Transverse colon (tissue), 4 donors: Measurements from ENCODE around the gene ZNF444. TPM values are rescaled to one million over a fixed set of nuclear protein-coding genes. Genes with fewer than 3 reads are reported as not detected.
"Not testable (repeated sequence)": the region's sequence is repeated elsewhere in the genome, so short reads cannot be mapped to it uniquely, and the experiment has no call there.

Experiments
- DNase-seq: peaks from one replicate; pipeline ENCODE4 v3.0.0-alpha.2; 2019
- H3K27ac ChIP-seq, 4 donors: fragments of 200-600 bp; sonication (generic); 2 replicates each; pipeline ENCODE4 v1.5.1; 2016 to 2018; ENCODE audit warnings: inconsistent platforms in 4 of 4
- H3K27me3 ChIP-seq: fragments of 200-600 bp; sonication (generic); 2 replicates; pipeline ENCODE4 v1.5.1; 2017; ENCODE audit warnings: inconsistent platforms
- H3K36me3 ChIP-seq, 4 donors: fragments of 200-600 bp; sonication (generic); 2 replicates each; pipeline ENCODE4 v1.5.1; 2017 to 2019; ENCODE audit warnings: inconsistent platforms in 4 of 4
- H3K4me1 ChIP-seq, 4 donors: fragments of 200-600 bp; sonication (generic); 2 replicates each; pipeline ENCODE4 v1.5.1; 2017 to 2020; ENCODE audit warnings: inconsistent platforms in 4 of 4
- H3K4me3 ChIP-seq, 4 donors: fragments of 200-600 bp; sonication (generic); 1 replicate in 1 of 4; 2 replicates in 3 of 4; pipeline versions ENCODE4 v1.5.1 to v1.6.1; 2017 to 2019; ENCODE audit warnings: inconsistent platforms in 4 of 4
- H3K9me3 ChIP-seq, 2 donors: fragments of 200-600 bp; sonication (generic); 2 replicates each; pipeline ENCODE4 v1.5.1; 2017 to 2019; ENCODE audit warnings: inconsistent platforms in 2 of 2
- EP300 ChIP-seq: sonication (generic); formaldehyde crosslinking; IDR thresholded peaks from one replicate; pipeline ENCODE4 v1.6.1; 2017; ENCODE audit warnings: antibody characterized with exemption, low read depth
- POLR2A ChIP-seq: fragments of 450-650 bp; IDR thresholded peaks from one replicate; pipeline ENCODE4 v1.6.1; 2016; ENCODE audit warnings: antibody characterized with exemption, mild to moderate bottlenecking, moderate library complexity
- POLR2AphosphoS5 ChIP-seq, 3 donors: sonication (generic); formaldehyde crosslinking; IDR thresholded peaks; one replicate each; pipeline ENCODE4 v1.6.1; 2016; ENCODE audit warnings: antibody characterized with exemption in 3 of 3
- WGBS, 2 donors: methylation state at CpG; one replicate each; pipeline ENCODE4 v1.1.5; 2018; ENCODE audit warnings: low coverage in 1 of 2; 5-methylcytosine and 5-hydroxymethylcytosine counted together
- in situ Hi-C, 4 donors: fragments of 200-750 bp; cut with MboI; loops; one replicate each; pipeline versions ENCODE4 v1.15.0 to v1.15.1; 2017; ENCODE audit warnings: low sequenced_read_pairs in 3 of 4, low pct_ligation_motif_present in 1 of 4, low pct_unique_long_range_greater_than_20kb in 1 of 4
- intact Hi-C: fragments of 100-400 bp; cut with DNase I; formaldehyde crosslinking; loops from one replicate; pipeline ENCODE4 v1.15.1; 2023; ENCODE audit warnings: low total_unique reads
- total RNA-seq, 4 donors: library from RNA; depleted of rRNA; stranded (reverse); fragments of >200 nt; gene quantifications; one replicate each; pipeline ENCODE4 v1.1.0, GENCODE V29; 2016
- TF ChIP-seq, protein P1 (sequence below), 5 experiments: fragments of 200-600 bp in 3 of 5; fragments of 450-650 bp in 2 of 5; sonication (generic) in 3 of 5; IDR thresholded peaks; 1 replicate in 2 of 5; 2 replicates in 3 of 5; pipeline ENCODE4 v1.5.1; 2016 to 2017; ENCODE audit warnings: antibody characterized with exemption in 5 of 5, inconsistent platforms in 3 of 5, mild to moderate bottlenecking in 2 of 5, moderate library complexity in 1 of 5

Gene ZNF444
- total RNA-seq, 4 donors from 2014 or later, result 20.7 to 148 (median 39.2) TPM

DNA sequence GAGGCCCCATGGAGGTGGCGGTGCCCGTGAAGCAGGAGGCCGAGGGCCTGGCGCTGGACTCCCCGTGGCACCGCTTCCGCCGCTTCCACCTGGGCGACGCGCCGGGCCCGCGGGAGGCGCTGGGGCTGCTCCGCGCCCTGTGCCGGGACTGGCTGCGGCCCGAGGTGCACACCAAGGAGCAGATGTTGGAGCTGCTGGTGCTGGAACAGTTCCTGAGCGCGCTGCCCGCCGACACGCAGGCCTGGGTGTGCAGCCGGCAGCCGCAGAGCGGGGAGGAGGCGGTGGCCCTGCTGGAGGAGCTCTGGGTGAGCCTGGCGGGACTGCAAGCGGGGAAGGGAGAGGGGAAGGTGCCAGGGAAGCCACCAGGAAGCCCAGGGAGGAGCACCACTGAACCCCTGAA lies 5.8 kb downstream of the ZNF444 start:
- no peak for TF ChIP-seq POLR2A
- TF ChIP-seq, protein P1, sequence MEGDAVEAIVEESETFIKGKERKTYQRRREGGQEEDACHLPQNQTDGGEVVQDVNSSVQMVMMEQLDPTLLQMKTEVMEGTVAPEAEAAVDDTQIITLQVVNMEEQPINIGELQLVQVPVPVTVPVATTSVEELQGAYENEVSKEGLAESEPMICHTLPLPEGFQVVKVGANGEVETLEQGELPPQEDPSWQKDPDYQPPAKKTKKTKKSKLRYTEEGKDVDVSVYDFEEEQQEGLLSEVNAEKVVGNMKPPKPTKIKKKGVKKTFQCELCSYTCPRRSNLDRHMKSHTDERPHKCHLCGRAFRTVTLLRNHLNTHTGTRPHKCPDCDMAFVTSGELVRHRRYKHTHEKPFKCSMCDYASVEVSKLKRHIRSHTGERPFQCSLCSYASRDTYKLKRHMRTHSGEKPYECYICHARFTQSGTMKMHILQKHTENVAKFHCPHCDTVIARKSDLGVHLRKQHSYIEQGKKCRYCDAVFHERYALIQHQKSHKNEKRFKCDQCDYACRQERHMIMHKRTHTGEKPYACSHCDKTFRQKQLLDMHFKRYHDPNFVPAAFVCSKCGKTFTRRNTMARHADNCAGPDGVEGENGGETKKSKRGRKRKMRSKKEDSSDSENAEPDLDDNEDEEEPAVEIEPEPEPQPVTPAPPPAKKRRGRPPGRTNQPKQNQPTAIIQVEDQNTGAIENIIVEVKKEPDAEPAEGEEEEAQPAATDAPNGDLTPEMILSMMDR (IDR thresholded peaks at IDR 0.05), result no peak
- Histone ChIP-seq H3K9me3 (no peaks in the 10 kb centered on the region), H3K4me1 (peaks cover 0 to 16% (median 16%) of the 10 kb centered on the region in 4 donors), H3K4me3 (no peak overlapping the region), H3K27me3 (no peaks in the 10 kb centered on the region), H3K36me3 (peaks cover 0 to 7% (median 0%) of the 10 kb centered on the region in 4 donors), H3K27ac (no peak overlapping the region)
- no peak for DNase-seq
- intact Hi-C loops, result no loop called here
- in situ Hi-C loops, result no loop called here
- 96% methylated on average over 19 of the region's 31 CpGs; no CpG with 5 or more reads in 1 of the 2 donors for WGBS, 2 donors

DNA sequence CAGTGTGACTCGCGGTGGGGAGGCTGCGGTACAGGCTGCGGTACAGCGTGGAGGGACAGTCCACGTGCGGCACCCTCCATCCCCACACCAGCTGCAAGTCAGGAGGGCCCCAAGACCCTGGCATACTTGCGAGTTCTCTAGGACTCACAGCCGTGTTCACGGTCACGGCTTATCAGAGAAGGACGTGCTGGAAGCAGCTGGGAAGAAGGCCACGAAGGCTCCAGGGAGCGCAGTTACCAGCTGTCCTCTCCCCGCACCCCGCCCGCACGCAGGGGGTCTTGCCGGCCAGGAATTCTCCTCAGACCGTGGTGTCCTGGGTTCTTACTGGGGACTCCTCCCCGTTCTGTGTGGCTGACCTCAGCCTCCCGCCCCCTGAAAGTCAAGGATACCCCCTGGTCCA lies 6.2 kb downstream of the ZNF444 start:
- intact Hi-C loops, result no loop called here
- Histone ChIP-seq H3K9me3 (no peaks in the 10 kb centered on the region), H3K36me3 (peaks cover 0 to 7% (median 0%) of the 10 kb centered on the region in 4 donors), H3K4me3 (no peak overlapping the region), H3K27ac (no peak overlapping the region), H3K27me3 (no peaks in the 10 kb centered on the region), H3K4me1 (peaks cover 0 to 12% (median 12%) of the 10 kb centered on the region in 4 donors)
- no peak for DNase-seq
- in situ Hi-C loops, result no loop called here
- WGBS, 2 donors, result 96% methylated on average over 21 of the region's 22 CpGs; no CpG with 5 or more reads in 1 of the 2 donors
- TF ChIP-seq POLR2A (no peak), POLR2AphosphoS5 (IDR thresholded peaks at IDR 0.05) (no peak), EP300 (no peak)
- TF ChIP-seq, protein P1 (IDR thresholded peaks at IDR 0.05), result no peak

DNA sequence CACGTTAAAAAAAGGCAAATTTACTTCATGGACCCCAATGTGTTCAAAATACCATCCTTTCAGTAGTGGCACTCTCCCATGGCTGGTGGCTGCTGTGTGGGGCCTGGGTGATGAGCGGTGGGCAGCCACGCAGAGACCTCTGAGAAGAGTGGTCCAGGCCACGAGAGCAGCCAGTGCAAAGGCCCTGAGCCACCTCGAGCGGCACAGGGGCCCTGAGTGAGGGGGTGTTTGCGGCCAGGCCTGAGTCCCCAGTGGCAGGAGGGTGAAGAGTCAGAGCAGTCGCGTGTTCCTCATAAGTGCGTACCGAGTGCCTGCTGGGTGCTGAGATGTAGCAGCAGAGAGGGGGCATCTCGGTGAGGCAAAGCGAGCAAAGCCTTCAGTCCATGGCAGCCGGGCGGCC lies 7.0 kb downstream of the ZNF444 start:
- no peaks in the 10 kb centered on the region for H3K27me3 ChIP-seq
- no peak for DNase-seq
- H3K27ac ChIP-seq, result no peak overlapping the region
- peaks cover 0 to 9% (median 4%) of the 10 kb centered on the region in 4 donors for H3K4me1 ChIP-seq
- no peaks in the 10 kb centered on the region for H3K9me3 ChIP-seq
- H3K36me3 ChIP-seq, result peaks cover 0 to 7% (median 0%) of the 10 kb centered on the region in 4 donors
- no peak overlapping the region for H3K4me3 ChIP-seq
- TF ChIP-seq POLR2AphosphoS5 (IDR thresholded peaks at IDR 0.05) (no peak), POLR2A (no peak), EP300 (no peak)
- TF ChIP-seq, protein P1 (IDR thresholded peaks at IDR 0.05), result no peak
- 97% methylated on average over 15 of the region's 15 CpGs; no CpG with 5 or more reads in 1 of the 2 donors for WGBS, 2 donors
- in situ Hi-C loops (no loop called here), intact Hi-C loops (no loop called here)

DNA sequence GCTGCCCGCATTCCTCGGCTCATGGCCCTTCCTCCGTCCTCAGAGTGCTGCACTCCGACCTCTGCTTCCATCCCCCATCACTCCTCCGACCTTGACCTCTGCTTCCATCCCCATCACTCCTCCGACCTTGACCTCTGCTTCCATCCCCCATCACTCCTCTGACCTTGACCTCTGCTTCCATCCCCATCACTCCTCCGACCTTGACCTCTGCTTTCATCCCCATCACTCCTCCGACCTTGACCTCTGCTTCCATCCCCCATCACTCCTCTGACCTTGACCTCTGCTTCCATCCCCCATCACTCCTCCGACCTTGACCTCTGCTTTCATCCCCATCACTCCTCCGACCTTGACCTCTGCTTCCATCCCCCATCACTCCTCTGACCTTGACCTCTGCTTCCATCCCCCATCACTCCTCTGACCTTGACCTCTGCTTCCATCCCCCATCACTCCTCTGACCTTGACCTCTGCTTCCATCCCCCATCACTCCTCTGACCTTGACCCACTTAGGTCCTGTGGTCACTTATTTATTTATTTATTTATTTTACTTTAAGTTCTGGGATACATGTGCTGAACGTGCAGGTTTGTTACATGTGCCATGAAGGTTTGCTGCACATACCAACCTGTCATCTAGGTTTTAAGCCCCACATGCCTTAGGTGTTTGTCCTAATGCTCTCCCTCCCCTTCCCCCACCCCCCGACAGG lies 8.0 kb downstream of the ZNF444 start:
- H3K27ac ChIP-seq, in situ Hi-C loops, H3K9me3 ChIP-seq, H3K4me1 ChIP-seq, H3K4me3 ChIP-seq, intact Hi-C loops, H3K27me3 ChIP-seq, H3K36me3 ChIP-seq, DNase-seq: not testable (repeated sequence)
- WGBS, 2 donors, result 86 to 94% methylated on average over 5 to 12 of the region's 12 CpGs

DNA sequence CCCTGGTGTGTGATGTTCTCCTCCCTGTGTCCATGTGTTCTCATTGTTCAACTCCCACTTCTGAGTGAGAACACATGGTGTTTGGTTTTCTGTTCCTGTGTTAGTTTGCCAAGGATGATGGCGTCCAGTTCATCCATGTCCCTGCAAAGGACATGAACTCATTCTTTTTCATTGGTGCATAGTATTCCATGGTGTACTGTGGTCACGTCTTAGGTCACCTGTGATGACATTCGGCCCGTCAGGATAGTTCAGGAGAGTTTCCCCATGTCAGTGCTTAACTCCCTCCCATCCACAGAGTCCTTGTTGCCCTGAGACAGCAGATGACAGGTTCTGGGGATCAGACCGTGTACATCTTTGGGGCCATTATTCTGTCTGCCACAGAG lies 8.6 kb downstream of the ZNF444 start:
- no peaks in the 10 kb centered on the region for H3K27me3 ChIP-seq
- 96% methylated on average over 5 of the region's 5 CpGs; no CpG with 5 or more reads in 1 of the 2 donors for WGBS, 2 donors
- no peak for DNase-seq
- no peaks in the 10 kb centered on the region for H3K9me3 ChIP-seq
- in situ Hi-C loops, result no loop called here
- TF ChIP-seq, protein P1 (IDR thresholded peaks at IDR 0.05), result no peak
- TF ChIP-seq POLR2A, result no peak
- no peak for TF ChIP-seq POLR2AphosphoS5 (IDR thresholded peaks at IDR 0.05)
- no peak for TF ChIP-seq EP300
- peaks cover 0 to 8% (median 0%) of the 10 kb centered on the region in 4 donors for H3K4me1 ChIP-seq
- intact Hi-C loops, result no loop called here
- no peak overlapping the region for H3K27ac ChIP-seq
- H3K36me3 ChIP-seq, result peaks cover 0 to 7% (median 0%) of the 10 kb centered on the region in 4 donors
- no peak overlapping the region for H3K4me3 ChIP-seq
